Breast epithelium (tissue), 3 donors: Measurements from ENCODE around the gene SYCE3.

Experiments used
- CTCF ChIP-seq, 3 donors: fragments of 450-650 bp; IDR thresholded peaks; one replicate each; pipeline ENCODE4 v1.5.1; 2016 to 2017; ENCODE audit warnings: antibody characterized with exemption in 3 of 3, mild to moderate bottlenecking in 3 of 3, moderate library complexity in 3 of 3
- POLR2A ChIP-seq: fragments of 450-650 bp; IDR thresholded peaks from one replicate; pipeline ENCODE4 v1.6.1; 2016; ENCODE audit warnings: antibody characterized with exemption, mild to moderate bottlenecking, moderate library complexity

- TF ChIP-seq POLR2A = no peak
- no peak for TF ChIP-seq CTCF (IDR thresholded peaks at IDR 0.05)
Measured at GRCh38 chr22:50516891-50517290, 45.8 kb downstream of the SYCE3 start.
